Tibial nerve (tissue), 4 donors: ENCODE results near the gene DUT.

ENCODE experiments used
- EP300 ChIP-seq, 2 donors: sonication (generic); formaldehyde crosslinking; IDR thresholded peaks; one replicate each; pipeline ENCODE4 v1.6.1; 2017; ENCODE audit warnings: antibody characterized with exemption in 2 of 2, mild to moderate bottlenecking in 1 of 2
- POLR2A ChIP-seq, 2 donors: fragments of 450-650 bp; IDR thresholded peaks; one replicate each; pipeline ENCODE4 v1.6.1; 2017; ENCODE audit warnings: antibody characterized with exemption in 2 of 2, mild to moderate bottlenecking in 2 of 2, moderate library complexity in 2 of 2
- TF ChIP-seq, protein P1 (sequence below), 5 experiments: fragments of 200-600 bp in 3 of 5; fragments of 450-650 bp in 2 of 5; sonication (generic) in 3 of 5; IDR thresholded peaks; one replicate each; pipeline ENCODE4 v1.5.1; 2016 to 2019; ENCODE audit warnings: antibody characterized with exemption in 5 of 5, mild to moderate bottlenecking in 3 of 5, moderate library complexity in 2 of 5

DNA sequence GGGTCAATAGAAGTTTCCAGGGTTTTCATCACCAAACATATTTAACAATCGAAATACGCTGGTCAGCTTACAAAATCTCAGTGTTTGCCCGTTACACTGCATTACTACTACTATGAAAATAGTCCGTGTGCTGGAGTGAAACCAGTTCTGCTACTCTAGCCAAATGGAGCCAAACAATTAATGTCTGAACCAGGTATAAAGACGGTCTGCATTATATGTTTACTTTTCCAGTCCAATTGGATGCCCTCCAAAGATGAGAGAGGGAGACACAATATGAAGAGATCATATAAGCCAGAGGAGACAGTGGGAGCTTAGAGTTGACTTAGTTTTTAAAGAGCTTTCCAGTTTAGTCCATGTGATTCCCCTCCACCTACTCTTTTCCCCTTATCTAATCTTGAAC lies 6.3 kb upstream of the DUT start:
- TF ChIP-seq POLR2A (IDR thresholded peaks at IDR 0.05) = no peak
- TF ChIP-seq, protein P1, sequence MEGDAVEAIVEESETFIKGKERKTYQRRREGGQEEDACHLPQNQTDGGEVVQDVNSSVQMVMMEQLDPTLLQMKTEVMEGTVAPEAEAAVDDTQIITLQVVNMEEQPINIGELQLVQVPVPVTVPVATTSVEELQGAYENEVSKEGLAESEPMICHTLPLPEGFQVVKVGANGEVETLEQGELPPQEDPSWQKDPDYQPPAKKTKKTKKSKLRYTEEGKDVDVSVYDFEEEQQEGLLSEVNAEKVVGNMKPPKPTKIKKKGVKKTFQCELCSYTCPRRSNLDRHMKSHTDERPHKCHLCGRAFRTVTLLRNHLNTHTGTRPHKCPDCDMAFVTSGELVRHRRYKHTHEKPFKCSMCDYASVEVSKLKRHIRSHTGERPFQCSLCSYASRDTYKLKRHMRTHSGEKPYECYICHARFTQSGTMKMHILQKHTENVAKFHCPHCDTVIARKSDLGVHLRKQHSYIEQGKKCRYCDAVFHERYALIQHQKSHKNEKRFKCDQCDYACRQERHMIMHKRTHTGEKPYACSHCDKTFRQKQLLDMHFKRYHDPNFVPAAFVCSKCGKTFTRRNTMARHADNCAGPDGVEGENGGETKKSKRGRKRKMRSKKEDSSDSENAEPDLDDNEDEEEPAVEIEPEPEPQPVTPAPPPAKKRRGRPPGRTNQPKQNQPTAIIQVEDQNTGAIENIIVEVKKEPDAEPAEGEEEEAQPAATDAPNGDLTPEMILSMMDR (IDR thresholded peaks at IDR 0.05) = no peak
- TF ChIP-seq EP300 (IDR thresholded peaks at IDR 0.05) = no peak
